ENCODE results near the gene HDGFL3.
"Not testable (repeated sequence)": the region's sequence is repeated elsewhere in the genome, so short reads cannot be mapped to it uniquely, and the experiment has no call there.

The HDGFL3 gene

GRCh38 chr15:83207660-83208366 is at the start of gene HDGFL3:
Gene HDGFL3, minus strand, starts transcription at chr15:83207823. Its CDS starts 409 bp downstream, at chr15:83207414.
- FAIRE-seq (no peak), DNase-seq (ENCODE audit: low spot score) (peak; percentile 38)

DNA sequence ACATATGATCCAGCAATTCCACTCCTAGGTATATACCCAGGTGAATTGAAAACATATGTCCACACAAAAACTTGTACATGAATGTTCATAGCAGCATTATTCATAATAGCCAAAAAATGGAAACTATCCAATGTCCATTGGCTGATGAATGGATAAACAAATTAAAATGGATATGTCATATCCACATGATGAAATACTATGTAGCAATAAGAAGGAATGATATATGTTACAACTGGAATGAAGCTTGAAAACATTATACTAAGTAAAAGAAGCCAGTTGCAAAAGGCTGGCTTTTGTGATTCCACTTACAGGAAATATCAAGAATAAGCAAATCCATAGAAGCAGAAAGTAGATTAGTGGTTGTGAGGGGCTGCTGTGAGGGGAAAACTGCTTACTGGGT is 43.2 kb upstream of the HDGFL3 start:
- FAIRE-seq (no peak), DNase-seq (ENCODE audit: low spot score) (no peak)

DNA sequence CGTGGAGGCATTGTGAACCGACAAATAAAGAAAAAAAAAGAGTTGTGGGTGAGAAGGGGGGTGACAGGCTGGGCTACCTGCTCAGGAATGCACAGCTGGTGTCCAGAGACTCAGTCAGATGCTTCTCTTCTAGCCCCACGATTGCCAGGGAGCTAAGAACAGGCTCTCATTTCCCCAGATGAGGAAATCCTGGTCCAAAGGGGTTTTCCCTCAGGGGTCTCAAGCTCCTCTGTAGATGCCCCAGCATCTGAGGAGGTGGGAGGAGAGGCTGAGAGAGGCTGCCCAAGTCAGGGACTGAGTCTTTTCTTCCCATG is 41.4 kb upstream of the HDGFL3 start:
- FAIRE-seq (no peak), DNase-seq (ENCODE audit: low spot score) (no peak)

- FAIRE-seq (peak; percentile 74), DNase-seq (ENCODE audit: low spot score) (peak; percentile 51)
These were observed 40.8 kb upstream of the HDGFL3 start for GRCh38 chr15:83248151-83249029.

DNA sequence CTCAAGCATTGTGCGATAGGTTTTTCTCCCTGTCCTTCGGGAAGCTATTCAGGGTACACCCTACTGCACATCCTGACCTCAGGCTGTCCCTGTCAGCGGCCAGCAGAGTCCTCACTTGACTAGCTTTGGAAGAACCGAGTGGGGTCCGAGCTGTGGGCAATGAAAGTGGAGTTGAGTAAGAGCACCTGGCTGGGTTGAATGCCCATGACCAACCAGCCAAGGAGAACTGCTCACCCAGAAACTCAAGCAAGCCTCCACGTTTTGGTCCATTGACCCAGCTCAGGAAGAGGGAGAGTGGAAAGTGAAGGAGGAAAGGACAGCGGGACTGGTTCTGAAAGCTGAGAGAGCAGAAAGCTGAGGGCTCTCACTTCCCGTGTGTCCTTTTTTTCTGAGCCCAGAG is 36.0 kb upstream of the HDGFL3 start:
- DNase-seq (ENCODE audit: low spot score) = peak; percentile 76
- peak; percentile 91 for FAIRE-seq

- no peak for FAIRE-seq
- DNase-seq (ENCODE audit: low spot score) = no peak
These were observed 22.6 kb upstream of the HDGFL3 start for GRCh38 chr15:83230242-83230641.

DNA sequence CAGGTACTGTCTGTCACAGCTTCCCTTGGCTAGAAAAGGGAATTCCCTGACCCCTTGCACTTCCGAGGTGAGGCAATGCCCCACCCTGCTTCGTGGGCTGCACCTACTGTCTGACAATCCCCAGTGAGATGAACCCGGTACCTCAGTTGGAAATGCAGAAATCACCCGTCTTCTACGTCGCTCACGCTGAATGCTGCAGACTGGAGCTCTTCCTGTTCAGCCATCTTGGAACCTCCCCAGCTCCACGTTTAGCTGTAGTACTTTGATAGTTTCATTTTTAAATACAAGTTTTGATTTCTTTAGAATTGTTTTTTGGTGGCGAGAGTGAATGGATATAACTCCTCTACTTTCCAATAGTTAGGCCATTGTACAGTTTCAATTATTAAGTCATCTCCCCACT is 17.8 kb upstream of the HDGFL3 start:
- no peak for DNase-seq (ENCODE audit: low spot score)
- FAIRE-seq = no peak

DNA sequence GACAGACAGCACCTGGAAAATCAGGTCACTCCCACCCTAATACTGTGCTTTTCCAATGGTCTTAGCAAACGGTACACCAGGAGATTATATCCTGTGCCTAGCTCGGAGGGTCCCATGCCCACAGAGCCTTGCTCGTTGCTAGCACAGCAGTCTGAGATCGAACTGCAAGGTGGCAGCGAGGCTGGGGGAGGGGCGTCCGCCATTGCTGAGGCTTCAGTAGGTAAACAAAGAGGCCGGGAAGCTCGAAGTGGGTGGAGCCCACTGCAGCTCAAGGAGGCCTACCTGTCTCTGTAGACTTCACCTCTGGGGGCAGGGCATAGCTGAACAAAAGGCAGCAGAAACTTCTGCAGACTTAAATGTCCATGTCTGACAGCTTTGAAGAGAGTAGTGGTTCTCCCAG is 14.2 kb upstream of the HDGFL3 start:
- FAIRE-seq; DNase-seq (ENCODE audit: low spot score): not testable (repeated sequence)

DNA sequence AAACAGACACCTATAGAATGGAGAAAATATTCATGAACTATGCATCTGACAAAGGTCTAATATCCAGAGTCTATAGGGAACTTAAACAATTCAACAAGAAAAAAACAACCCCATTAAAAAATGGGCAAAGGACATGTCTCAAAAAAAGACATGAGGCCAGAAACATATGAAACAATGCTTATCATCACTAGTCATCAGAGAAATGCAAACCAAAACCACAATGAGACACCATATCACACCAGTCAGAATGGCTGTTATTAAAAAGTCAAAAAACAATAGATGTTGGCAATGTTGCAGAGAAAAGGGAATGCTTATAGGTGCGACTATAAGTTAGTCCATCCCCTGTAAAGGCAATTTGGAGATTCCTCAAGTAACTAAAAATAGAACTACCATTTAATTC is 11.4 kb upstream of the HDGFL3 start:
- FAIRE-seq = no peak
- DNase-seq (ENCODE audit: low spot score) = no peak

DNA sequence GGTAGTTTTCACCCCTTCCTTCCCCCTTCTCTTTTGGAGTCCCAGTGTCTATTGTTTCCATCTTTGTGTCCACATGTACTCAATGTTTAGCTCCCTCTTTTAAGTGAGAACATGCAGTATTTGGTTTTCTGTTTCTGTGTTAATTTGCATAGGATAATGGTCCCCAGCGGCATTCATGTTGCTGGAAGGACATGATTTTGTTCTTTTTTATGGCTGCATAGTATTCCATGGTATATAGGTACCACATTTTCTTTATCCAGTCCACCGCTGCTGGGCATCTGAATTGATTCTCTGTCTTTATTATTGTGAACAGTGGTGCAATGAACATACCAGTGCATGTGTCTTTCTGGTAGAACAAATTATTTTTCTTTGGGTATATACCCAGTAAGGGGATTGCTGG is 7.7 kb upstream of the HDGFL3 start:
- no peak for FAIRE-seq
- no peak for DNase-seq (ENCODE audit: low spot score)

DNA sequence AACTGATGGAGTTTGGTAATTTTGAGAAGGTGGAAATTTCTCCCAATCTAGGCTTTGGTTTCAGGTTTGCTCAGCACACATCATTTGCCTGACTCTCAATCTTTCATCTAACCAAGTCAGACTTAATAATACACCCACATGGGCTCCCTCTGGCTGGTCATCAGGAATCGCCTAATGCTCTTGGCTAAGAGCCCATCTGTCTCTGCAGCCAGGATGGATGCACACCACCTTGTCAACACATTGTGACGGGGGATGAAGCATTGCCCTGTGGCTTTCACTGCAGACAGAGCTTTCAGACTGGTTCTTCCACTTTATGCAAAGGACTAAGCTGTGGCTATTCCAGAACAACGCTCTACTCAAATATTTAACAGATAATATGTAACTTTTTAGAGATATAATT is 3.0 kb upstream of the HDGFL3 start:
- DNase-seq (ENCODE audit: low spot score) (peak; percentile 63), FAIRE-seq (peak; percentile 63)

DNA sequence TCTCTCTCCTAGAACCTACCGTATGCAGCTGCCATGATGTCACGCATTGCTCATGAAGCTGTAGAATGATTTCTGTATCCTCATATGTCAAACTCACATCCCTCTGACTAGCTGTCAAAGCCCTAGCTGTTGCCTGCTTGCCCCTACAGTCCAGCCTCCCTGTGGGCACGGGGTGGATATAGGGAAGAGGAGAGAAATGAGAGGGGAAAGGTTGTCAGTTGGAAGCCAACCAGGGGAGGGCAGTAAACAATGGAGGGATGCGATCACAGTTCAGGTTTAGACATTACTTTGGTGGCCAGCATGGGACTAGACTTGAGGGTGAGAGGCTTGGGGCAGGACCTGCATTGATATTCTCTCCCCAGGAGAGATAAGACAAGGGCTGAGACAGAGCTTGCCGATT is 1.7 kb upstream of the HDGFL3 start:
- FAIRE-seq (no peak), DNase-seq (ENCODE audit: low spot score) (no peak)

DNA sequence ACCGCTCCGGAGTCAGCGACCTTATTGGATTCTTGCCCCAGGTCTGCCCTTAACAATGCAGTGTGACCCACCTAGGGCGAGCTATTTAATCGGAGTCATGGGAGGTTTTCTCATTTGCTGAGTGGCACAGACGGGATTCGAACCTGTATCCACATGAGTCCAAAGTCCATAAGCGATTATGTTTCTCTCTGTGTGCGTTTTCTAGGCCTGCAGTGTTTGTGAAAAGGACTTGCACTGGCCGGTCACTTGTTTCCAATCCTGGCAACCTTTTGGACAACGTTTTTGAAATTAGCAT is 691 bp upstream of the HDGFL3 start:
- DNase-seq (ENCODE audit: low spot score) = no peak
- no peak for FAIRE-seq

DNA sequence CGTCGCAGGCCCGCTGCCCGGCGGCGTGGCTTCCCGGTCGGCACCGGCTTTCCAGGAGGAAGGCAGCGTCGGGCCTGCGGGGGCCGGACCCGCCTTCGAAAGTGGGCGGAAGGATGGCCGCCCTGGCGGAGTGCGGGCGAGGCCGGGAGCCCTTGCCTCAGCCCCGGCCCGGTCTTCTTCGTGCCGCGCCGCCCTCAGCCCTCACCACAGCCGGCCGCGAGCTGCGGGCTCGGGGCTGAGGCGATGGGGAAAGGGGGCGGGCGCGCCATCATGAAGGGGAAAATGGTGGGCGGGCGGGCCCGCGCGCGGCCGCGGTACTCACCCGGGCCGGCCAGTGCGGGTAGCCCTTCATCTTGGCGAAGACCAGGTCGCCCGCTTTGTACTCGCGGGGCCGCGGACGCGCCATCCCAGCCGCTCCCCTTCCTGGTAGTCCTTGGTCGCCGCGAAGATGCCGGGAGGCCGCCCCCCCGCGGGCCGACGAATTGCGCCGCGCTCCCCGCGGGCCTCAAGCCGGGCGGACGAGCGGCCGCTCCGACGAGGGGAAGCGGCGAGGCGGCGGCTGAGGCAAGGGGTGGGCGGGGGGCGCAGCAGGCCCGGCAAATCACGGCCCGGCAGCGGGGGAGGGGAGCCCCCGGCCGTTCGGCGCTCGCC is 489 bp downstream of the HDGFL3 start:
- FAIRE-seq (no peak), DNase-seq (ENCODE audit: low spot score) (peak; percentile 13)

DNA sequence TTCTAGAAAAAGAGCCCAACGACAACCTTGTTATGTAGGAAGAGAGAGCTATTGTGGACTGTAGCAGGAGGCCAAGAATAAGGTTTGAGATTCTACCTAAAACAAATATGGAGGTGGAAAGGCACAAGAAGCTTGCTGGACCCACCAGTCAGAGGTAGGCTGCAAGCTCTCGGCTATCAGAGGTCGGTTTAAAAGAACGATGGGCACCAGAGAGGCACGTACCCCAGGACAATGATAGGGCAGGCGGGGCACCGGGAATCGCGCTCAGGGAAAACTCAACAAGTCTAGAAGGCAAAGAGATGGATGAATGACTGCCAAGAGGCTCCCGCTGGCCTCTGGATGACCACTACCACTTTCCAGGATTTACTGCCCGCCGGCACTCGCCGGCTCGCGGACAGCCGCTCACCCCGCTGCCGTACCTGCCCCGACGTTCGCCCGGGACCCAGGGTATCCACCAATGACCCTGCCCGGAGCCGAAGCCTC is 1.1 kb downstream of the HDGFL3 start:
- FAIRE-seq (no peak), DNase-seq (ENCODE audit: low spot score) (no peak)

- no peak for FAIRE-seq
- no peak for DNase-seq (ENCODE audit: low spot score)
These were observed 1.8 kb downstream of the HDGFL3 start for GRCh38 chr15:83205725-83206324.

- no peak for FAIRE-seq
- no peak for DNase-seq (ENCODE audit: low spot score)
These were observed 2.9 kb downstream of the HDGFL3 start for GRCh38 chr15:83204697-83205096.

DNA sequence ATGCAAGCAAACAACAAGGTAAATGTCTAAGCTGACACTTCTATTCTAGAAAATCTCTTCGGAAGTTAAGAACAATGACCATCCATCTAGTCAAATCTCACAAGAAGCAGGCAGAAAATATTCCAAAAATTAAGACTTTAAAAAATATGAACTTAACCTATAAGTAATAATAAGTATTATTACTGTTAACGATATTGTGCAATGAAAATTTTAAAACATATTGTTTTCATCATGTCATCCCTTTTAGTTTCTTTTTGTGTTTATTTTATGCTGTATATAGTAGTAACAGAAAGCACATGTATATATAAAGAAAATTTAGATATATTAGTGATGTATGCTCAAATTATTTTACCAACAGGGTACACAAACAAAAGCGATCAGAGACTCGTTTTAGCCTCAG is 4.1 kb downstream of the HDGFL3 start:
- no peak for FAIRE-seq
- DNase-seq (ENCODE audit: low spot score) = no peak

DNA sequence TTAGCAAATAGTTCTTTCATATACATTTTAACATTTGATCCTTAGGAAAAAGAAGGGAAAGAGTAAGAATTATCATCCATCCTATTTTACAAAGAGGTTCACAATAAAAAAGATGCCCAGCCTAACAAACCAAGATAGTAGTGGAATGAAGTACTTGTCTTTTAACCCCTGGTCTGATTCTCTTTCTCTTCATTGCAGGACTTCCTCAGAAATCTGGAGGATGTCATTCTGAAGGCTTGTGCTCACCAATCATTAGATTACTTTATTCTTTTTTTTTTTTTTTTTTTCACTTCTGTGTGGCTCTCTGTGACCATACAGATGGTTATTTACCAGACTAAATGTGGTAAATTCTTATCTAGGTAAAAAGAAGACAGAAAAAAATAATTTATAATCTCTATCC is 7.0 kb downstream of the HDGFL3 start:
- peak; percentile 11 for FAIRE-seq
- no peak for DNase-seq (ENCODE audit: low spot score)

DNA sequence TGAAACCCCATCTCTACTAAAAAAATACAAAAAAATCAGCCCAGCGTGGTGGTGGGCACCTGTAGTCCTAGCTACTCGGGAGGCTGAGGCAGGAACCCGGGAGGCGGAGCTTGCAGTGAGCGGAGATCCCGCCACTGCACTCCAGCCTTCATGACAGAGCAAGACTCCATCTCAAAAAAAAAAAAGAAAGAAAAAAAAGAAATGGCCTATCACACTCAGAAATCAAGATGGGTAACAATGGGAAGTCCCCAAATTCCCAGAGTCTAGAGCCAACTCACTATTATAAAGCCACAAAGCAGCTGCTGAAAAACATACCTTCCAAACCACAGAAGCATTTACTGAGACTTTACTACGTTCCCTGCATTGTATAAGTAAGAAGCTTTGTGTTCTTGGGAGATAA is 7.5 kb downstream of the HDGFL3 start:
- DNase-seq (ENCODE audit: low spot score) (peak; percentile 65), FAIRE-seq (peak; percentile 83)

GRCh38 chr15:83199288-83199687 is 8.3 kb downstream of the HDGFL3 start:
- no peak for FAIRE-seq

GRCh38 chr15:83198476-83198875 is 9.1 kb downstream of the HDGFL3 start:
- FAIRE-seq (no peak), DNase-seq (ENCODE audit: low spot score) (no peak)

More at GRCh38 chr15:83199288-83199687, 8.3 kb downstream of the HDGFL3 start:
- DNase-seq (ENCODE audit: low spot score) = no peak

Data from RCC 7860 (cell line).